KOPT-K1 (cell line): ENCODE data around the gene PSMB7.

ENCODE experiments used
- H3K27ac ChIP-seq: fragments of 200-600 bp; sonication (generic); 2 replicates; pipeline ENCODE4 v1.5.1; 2016; ENCODE audit warnings: antibody characterized with exemption, mild to moderate bottlenecking, low read depth, low read length; ENCODE audit not compliant: poor library complexity, severe bottlenecking
- H3K36me3 ChIP-seq: fragments of 200-600 bp; sonication (generic); 2 replicates; pipeline ENCODE4 v1.5.1; 2017; ENCODE audit warnings: antibody characterized with exemption, mild to moderate bottlenecking, low read length, moderate library complexity; ENCODE audit not compliant: insufficient read depth
- H3K9me3 ChIP-seq: fragments of 200-600 bp; sonication (generic); 2 replicates; pipeline ENCODE4 v1.5.1; 2017; ENCODE audit warnings: antibody characterized with exemption, low read length, mild to moderate bottlenecking; ENCODE audit not compliant: insufficient read depth, poor library complexity, severe bottlenecking

The PSMB7 gene

DNA sequence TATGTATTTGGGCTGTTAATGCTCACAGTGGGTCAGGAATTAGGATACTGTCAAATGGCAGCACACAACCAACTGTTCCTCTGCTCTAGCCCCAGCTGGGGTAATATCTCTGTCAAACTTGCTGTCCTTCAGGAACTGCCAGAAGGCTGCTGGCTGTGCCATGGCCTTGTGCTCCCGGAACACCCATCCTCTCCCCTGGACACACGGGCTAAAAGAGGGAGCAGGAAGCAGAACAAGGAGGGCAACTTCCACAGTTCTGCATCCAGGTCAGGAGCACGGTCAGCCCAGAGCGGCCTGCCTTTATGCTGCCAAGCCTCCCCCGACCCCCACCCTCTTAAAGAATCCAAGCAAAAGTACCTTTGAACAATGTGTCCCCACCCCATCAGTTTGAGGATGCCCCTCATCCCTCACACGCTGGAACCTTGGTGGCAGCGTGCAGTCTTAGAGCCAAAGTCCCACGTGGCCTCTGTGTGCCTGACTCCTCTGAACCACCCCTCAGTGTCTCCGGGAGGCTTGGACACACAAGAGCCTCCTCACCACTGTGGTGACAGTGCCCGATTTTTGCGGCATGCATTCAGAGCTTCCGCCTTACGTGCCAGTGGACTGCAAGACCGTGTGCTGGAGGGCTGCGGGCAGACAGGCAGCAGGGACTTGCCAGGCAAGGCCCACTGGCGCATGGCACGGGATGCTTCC is 60.8 kb downstream of the PSMB7 start:
- Histone ChIP-seq H3K9me3 (no peaks in the 10 kb centered on the region), H3K36me3 (peaks cover 73% of the 10 kb centered on the region), H3K27ac (no peak overlapping the region)

DNA sequence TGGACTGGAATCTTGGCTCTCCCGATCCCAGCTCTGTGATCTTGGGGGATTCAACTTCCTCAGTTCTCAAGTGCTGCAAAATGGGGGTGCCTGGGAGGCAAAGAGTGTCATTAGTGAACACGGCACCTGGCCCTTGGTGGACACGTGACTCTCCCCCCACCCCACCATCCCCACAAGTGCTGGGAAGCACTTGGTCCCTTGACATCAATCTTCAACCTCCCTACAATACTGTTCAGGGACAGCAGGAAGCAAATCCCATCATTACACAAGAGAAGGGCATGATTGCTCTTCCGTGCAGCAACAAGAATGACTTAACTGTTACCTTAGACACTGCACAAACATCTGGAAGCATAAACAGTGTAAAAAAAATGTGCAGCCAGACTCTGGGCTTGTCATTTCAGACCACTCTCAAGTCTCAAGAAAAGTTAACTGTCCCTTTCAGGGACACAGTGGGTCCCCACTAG is 61.4 kb downstream of the PSMB7 start:
- H3K9me3 ChIP-seq, result no peaks in the 10 kb centered on the region
- peaks cover 76% of the 10 kb centered on the region for H3K36me3 ChIP-seq
- H3K27ac ChIP-seq, result no peak overlapping the region

DNA sequence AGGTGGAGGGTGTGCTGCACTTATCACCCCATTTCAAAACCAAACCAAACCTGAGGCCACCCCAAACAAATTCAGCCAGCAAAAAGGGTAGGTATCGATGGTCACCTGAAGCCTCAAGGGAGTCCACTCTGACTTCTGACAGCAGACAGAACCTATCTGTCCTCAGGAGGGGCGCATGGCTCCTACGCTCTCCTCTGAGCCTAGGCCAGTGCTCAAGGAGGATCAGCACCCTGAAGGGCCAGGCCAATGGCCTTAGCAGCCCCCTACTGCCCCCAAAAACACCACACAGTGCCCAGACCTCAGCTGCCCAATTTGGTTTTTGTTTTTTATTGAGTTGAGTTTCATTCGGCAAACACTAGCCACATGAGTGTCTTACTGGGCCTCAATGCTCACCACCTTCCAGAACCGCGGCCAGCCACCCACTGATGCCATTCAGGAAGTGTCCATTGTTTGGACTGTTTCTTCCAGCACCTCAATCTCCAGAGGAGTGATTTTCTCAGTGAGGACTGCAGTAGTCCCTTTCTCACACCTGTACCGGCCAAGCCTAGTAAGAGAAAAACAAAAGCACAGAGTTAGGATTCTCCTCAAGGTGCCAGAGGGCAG is 62.0 kb downstream of the PSMB7 start:
- H3K36me3 ChIP-seq, result peaks cover 82% of the 10 kb centered on the region

DNA sequence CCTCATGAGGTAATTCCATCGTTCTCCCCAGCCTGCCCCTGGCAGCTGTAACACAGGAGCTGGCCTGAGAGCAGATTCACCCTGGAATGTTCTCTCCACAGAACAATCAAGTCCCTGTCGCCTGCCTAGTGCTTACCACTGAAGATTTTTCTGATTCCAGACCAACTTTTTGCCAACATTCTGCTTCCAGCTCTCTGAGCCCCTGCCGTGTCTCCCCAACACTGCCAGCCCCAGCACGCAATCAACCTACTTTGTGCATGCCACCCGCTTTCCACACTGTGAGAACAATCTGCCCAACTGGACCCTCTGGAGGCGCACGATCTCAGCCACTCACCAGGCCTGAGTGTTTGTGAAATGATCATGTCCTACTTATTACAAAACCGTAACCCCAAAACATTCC is 62.6 kb downstream of the PSMB7 start:
- peaks cover 87% of the 10 kb centered on the region for H3K36me3 ChIP-seq
- H3K27ac ChIP-seq, result no peak overlapping the region
- H3K9me3 ChIP-seq, result no peaks in the 10 kb centered on the region

More for the DNA sequence above, 62.0 kb downstream of the PSMB7 start:
- Histone ChIP-seq H3K27ac (no peak overlapping the region), H3K9me3 (no peaks in the 10 kb centered on the region)

DNA sequence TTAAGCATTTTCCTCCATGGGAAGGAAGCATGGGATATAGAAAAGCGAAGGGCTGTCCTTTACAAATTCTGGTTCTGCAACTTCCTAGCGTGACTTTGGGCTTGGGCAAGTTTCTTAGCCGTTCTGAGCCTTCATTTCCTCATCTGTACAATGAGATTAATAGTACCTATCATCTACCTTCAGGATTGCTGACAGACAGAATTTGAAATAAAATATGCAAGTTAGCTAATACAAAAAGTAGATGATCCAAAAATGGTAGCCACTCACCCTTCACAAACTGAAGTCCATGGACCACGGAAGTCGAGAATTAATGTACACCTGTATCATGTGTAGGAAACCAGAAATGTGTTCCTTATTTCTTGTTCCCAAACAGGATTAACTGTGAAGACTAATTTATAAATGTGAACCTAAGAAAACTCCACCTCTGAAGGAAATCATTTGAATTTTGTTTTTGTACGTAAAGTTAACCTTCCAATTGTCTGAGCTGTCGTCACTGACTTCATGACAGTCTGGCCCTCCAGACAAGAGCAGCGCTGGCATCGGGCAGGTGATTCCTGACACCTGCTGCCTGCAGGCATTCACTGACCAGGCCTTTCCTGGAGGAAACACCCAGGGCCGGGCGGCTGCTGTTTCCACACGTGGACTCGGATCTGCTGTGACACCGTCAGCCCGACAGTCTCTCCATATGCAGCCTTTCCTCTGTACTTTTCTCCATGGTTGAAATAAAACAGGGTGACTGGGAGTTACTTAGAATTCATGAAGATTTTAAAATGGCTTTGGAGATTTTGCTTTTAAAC is 63.4 kb downstream of the PSMB7 start:
- H3K9me3 ChIP-seq, result no peaks in the 10 kb centered on the region
- peaks cover 87% of the 10 kb centered on the region for H3K36me3 ChIP-seq
- no peak overlapping the region for H3K27ac ChIP-seq

DNA sequence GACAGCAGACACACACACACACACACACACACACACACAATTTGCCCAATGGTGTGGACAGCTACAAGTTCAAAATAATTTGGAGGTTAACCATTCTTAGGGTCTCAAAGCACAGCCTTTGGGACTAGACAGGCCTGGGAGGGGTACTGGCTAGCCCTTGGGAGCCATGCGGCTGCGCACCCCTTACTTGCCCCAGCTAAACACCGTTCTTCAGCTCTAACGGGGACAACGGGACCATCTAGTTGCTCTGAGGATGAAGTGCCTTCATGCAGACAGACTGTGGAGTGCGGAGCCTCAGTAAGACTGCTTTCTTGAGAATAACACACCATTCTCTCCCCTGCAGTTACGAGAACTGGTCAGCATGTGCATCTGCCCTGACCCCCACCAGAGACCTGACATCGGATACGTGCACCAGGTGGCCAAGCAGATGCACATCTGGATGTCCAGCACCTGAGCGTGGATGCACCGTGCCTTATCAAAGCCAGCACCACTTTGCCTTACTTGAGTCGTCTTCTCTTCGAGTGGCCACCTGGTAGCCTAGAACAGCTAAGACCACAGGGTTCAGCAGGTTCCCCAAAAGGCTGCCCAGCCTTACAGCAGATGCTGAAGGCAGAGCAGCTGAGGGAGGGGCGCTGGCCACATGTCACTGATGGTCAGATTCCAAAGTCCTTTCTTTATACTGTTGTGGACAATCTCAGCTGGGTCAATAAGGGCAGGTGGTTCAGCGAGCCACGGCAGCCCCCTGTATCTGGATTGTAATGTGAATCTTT is 64.6 kb downstream of the PSMB7 start:
- Histone ChIP-seq H3K27ac (no peak overlapping the region), H3K36me3 (peaks cover 75% of the 10 kb centered on the region), H3K9me3 (no peaks in the 10 kb centered on the region)

DNA sequence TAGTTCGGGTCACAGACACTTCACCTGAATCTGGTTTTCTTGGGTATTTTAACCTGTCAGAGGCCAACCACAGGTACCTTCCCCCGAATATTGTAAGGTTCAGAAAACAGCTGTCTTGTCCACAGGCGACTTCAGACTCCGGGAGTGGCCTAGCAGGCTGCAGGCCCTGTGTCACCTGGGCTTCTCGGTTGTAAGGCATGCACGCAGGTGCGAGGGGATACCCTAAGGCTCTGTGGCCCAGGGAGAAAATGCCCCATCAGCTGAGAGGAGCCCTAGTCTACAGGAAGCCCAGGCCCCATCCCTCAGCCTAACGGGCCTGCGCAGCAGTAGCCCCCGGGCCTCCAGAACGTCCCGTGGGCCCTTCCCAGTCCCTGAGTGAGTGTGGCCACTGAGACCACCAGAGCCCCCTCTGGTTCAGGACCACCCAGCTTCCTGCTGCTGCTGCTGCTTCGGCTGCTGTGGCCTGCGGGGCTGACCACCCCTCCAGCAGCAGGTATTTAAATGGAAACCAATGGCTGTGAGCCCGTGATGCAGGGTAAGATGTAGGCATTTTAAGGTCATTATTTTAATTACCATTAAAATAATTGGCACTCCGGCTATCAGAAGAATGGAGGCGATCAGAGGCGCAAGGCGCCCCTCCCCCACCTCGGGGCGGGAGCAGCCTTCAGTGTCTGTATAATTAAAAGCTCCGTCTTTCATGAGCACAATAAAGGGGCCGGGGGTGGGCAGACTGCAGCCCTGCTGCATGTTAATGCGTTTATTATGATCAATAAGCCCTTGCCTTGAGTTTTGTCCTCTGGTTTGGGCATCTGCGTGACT is 65.4 kb downstream of the PSMB7 start:
- H3K36me3 ChIP-seq, result peaks cover 68% of the 10 kb centered on the region

DNA sequence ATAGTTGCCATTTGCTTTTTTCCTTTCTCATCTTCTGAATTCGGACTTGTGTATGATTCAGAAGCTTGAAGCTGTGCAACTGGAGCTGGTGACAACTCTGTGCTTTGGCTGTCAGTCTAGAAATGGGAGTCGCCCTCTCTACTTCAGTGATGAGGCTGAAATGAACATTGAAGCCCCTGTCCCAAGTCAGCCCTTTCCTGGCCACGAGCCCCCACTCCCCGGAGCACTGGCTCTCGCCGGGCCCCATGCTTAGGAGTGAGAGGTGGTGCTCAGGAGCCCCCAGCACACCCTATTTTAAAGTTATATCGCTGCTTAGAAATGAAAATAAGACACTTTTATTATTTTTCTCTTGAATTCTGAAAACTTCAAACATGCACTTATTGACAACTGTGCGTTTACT is 66.0 kb downstream of the PSMB7 start:
- no peak overlapping the region for H3K27ac ChIP-seq

More for the DNA sequence above, 65.4 kb downstream of the PSMB7 start:
- Histone ChIP-seq H3K27ac (no peak overlapping the region), H3K9me3 (no peaks in the 10 kb centered on the region)

DNA sequence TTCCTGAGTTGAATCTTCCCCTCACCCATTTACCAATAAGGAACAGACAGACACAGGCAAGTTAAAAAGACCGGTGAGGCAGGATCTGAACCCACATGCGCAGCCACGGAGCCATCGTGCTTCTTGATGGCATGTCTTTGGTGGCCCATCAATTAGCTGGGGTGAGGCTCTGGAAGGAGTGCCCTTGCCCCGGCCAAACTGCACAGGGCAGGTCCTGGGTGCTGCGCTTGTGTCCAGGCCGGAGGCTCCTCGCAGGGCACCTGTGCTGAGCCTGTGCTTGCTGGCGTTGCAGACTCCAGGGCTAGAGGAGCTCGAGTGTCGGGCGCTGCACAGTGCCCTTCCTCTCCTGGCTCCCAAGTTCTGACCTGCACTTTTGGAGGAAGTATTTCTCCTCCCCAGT is 66.4 kb downstream of the PSMB7 start:
- no peaks in the 10 kb centered on the region for H3K9me3 ChIP-seq
- peaks cover 57% of the 10 kb centered on the region for H3K36me3 ChIP-seq
- no peak overlapping the region for H3K27ac ChIP-seq

More for the DNA sequence above, 66.0 kb downstream of the PSMB7 start:
- Histone ChIP-seq H3K36me3 (peaks cover 62% of the 10 kb centered on the region), H3K9me3 (no peaks in the 10 kb centered on the region)

DNA sequence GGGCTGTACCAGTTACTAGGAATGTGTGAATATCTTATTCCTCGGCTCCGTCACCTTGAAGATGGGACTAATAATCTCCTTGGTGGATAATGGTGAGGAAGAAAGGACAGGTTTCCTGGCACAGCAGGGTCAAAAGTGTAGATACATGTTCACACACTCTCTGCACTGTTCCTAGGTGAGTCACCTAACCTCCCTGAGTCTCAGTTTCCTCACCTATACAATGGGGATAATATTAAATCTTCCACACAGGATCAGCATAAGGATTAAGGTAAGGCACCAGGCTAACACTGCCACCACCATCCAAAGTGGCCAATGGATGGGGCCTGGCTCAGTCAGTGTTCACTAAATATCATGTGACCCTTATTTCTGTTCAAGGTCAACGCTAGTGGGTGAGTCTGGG is 66.9 kb downstream of the PSMB7 start:
- peaks cover 53% of the 10 kb centered on the region for H3K36me3 ChIP-seq
- no peaks in the 10 kb centered on the region for H3K9me3 ChIP-seq
- H3K27ac ChIP-seq, result no peak overlapping the region

DNA sequence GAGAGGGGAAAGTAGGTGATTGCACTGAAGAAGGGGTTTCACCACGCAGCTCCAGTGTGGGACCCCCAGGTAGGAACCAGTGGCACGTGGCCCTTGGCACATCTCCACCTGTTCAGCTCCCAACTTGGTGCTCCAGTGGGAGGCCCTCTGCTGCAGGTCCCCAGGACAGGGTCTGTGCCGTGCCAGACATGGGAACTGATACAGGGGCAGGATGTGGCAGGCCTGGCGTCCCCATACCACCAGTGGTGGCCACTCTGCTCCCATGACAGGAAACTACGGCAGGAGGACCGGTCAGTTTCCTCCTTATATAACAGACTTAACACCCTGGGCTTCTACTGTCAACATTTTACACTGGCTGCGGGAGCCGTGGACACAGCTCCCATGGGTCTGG is 67.3 kb downstream of the PSMB7 start:
- Histone ChIP-seq H3K27ac (no peak overlapping the region), H3K36me3 (peaks cover 49% of the 10 kb centered on the region), H3K9me3 (no peaks in the 10 kb centered on the region)

DNA sequence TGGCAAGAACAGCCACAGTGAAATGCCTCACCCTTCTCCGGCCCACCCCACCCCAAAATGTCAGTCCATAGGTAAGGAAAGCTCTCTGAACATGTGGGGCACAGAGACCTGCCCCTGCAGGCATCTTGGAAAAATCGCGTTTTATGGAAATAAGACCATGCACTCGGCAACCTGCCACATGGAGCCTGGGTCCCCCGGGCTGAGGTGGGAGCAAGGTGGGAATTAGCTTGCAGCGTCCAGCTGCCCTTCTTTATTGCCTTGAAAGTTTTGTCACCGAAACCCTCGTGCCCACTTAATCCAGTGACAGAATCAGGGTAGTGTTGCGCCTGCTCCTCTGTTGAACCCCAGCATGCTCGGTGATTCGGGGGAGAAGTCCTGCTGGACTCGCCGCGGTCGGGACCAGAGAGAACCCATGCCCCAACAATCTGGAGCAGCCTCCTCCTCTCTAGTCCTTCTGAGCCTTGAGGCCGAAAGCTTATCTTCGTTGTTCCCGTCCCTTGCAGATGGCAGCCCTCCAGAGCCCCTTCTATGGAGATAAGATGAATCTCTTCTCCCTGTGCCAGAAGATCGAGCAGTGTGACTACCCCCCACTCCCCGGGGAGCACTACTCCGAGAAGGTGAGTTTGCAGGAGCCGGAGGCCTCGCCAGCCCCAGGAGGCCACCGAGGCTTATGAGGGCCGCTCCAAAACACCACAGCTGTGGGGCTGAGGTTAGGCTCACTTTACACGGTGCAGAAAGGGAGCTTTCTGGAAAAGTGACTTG is 67.9 kb downstream of the PSMB7 start:
- Histone ChIP-seq H3K36me3 (peaks cover 43% of the 10 kb centered on the region), H3K27ac (no peak overlapping the region), H3K9me3 (no peaks in the 10 kb centered on the region)

DNA sequence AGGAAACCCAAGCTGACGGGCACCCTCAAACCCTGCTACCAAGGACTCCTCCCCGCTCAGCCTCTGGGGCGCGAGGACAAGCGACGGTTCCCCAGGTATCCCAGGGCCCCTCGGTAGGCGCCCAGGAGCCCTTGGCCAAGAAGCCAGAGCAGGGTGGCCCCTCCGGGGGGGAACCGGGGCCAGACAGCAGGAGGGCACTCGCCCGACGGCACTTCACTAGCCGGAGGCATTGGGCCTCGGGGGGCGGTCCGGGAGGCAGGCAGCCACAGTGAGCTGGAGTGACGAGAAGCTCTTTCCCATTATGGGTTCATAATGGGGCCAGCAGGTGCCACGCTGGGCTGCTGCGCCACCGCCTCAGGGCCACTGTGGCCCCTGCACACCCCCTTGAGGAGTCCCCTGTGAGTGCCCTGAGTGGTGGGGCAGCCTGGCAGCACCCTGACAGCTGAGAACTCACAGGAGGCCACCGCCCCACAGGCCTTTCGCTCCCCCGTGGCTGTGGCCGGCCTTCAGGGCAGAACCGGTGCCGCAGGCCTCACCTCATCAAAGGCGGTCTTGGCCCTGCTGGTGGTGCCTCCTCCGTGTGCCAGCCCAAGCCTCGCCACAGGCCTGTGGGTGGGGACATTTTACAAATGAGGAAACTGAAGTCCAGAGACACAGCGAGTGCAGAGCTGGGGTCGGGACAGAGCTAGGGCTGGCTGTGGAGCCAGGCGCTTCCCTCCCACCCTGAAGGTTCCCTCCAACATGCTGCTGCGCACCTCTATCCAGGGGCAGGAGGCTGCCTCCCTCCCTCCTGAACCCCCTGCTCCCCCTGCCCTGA is 68.7 kb downstream of the PSMB7 start:
- H3K36me3 ChIP-seq, result peaks cover 34% of the 10 kb centered on the region

More for the DNA sequence above, 68.7 kb downstream of the PSMB7 start:
- Histone ChIP-seq H3K9me3 (no peaks in the 10 kb centered on the region), H3K27ac (no peak overlapping the region)
